NCI-H524 (cell line): ENCODE measurements around the gene RTN3.

Experiments
- DNase-seq, 2 experiments: peaks; one replicate each; lab custom pipeline; 2025; lab: John Stamatoyannopoulos, UW

RTN3 gene

DNA sequence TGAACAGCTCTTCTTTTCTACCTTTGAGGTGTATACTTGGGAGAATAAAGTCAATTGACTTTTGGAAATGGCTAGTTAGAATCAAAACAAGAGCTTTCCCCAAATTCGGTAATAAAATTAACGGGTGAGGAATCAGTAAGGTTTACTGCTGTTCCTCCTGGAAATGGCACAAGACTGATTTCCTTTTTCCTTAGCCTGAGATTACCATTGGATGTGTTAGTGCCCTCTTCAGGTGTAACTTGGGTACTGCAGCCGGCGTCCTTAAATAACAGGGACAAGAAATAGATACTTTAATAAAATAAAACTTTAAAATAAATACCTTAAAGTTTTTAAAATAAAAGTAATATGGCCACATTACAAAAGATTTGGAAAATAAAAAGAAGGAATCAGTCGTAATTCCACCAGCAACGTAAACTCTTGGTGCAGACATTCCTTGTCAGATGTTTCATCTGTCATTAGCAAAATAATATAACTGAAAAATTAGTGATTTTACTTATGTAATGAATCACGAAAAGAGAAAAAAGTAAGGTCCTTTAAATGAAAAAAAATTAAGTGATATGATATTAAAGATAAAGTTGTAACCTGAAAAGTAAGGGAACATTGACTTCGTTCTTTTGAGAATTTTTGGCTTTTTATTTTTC, 57.5 kb downstream of the RTN3 start:
- peak; percentile 35 to 57 for DNase-seq

DNA sequence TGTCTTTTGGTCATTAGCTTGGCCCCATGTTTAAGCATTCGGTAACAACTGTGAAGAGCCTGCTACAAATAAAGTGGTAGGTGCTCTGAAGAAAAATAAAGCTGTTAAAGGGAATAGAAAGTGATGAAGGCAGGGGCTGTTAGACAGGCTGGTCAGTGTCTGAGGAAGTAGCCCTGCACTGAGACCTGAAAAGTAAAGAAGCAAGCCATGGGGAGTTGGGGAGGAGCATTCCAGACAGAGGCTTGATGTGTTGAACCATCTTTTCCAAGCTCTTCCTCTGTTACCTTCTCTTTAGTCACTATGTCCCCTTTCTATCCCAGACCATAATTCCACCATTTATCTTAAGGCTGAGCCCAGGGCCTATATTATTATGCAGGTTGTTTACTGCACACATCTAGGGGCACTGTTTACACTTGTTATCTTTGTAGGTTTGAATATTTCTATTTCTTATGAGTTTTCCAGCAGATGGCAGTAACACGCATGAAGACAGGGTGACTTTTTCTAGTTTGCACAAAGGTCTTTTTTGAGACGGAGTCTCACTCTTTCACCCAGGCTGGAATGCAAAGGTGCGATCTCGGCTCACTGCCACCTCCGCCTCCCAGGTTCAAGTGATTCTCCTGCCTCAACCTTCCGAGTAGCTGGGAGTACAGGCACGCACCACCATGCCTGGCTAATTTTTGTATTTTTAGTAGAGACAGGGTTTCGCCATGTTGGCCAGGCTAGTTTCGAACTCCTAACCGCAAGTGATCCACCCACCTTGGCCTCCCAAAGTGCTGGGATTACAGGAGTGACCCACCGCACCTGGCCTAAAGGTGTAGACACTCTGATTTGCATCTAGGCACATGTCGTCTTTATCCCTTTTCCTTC, 64.2 kb downstream of the RTN3 start:
- DNase-seq = no peak

DNA sequence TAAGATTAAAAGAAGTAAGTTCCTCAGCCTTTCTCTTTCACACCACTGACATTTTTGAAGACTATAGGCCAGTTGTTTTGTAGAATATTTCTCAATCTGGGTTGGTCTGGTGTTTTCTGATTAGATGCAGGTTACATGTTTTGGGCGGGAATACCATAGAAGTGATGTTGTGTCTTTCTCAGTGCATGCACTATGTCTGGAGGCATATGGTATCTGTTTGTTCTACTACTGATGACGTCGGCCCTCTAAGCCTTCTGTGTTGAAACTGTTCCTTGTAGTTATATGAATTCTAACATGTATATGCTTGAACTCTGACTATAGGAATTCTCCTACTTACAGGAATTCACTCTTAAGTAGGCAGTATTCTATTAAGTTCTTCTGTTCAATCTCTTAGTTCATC, 65.7 kb downstream of the RTN3 start:
- DNase-seq = no peak

DNA sequence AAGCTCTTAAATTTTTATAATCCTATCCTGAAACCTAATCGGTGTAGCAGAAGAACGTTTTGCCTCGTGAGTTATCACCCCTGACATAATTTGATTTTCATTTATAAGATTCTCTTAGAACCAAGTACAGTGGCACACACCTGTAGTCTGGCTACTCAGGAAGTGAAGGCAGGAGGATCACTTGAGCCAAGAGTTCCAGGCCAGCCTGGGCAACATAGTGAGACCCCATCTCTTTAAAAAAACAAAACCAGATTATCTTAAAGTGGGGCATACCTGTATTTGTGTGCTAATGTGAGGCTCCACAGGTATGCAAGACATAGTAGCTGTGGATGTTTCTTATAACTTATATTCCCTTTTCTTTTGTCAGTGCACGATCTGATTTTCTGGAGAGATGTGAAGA, 68.3 kb downstream of the RTN3 start:
- DNase-seq = no peak

DNA sequence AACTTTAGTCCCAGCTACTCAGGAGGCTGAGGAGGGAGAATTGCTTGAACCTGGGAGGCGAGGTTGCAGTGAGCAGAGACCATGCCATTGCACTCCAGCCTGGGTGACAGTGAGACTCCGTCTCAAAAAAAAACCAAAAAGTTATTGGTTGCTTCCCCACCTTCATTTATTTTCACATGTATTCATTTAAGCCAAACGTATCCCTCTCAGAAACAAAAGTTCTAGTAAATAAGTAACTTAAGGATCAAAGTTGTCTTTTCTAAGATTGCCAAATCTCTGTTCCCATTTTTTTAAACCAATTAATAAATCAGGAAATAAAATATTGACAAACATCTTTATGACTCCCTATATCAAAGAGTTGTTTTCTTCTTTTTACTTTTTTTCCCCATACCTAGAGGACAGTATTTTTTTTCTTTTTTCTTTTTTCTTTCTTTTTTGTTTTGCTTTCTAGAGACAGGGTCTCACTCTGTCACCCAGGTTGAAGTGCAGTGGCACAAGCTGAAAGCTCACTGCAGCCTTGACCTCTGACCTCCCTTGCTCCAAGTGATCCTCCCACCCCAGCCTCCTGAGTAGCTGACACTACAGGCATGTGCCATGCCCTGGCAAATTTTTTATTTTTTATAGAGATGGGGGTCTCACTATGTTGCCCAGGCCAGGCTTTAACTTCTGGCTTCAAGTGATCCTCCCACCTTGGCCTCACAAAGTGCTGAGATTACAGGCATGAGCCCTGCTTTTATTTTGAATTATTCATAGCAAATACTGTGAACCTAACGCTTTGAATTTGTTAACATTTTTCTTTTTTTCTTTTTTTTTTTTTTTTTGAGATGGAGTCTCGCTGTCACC, 75.8 kb downstream of the RTN3 start:
- DNase-seq = no peak

DNA sequence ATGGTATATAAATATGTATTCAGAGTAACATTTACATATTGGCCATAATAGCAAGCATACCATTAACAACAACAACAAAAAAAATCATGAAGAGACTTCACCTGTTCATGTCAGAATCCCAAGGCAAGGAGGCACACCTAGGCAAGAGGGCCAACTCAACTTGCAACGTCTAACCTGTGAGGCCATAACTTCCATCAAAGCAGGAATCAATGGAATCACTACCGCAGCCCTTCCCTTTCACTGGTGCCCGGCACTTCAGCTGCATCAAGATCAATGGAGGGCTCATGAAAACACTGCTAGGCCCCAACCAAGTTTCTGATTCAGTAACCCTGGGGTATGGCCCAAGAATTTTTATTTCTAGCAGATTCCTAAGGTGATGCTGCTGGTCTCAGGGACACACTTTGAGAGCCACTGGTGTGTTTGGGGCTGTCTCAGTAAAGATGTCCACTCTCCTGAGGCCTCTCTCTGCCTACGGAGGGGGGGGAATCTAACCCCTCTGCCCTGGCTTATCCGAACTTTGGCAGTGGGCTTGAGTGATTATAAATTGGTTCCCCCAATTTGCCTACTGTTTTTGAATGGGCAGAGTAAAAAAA, 79.3 kb downstream of the RTN3 start:
- no peak for DNase-seq

DNA sequence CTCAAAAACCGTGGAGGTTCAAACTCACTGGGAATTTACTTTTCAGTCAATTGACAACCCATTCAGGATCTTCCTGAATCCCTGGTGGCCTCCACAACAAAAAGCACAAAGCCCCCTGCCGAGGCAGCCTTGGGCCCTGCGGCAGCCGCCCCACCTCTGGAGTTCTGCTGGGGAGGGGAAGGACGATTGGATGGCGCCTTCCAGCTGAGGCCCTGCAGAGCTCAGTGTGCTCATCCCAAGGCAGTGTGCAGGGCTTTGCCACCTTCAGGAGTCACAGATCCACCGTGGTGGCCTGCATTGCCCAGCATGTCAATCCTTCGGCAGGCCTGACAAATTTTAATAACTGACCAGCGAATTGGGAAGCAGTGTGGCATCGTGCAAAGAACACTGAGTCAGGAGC, 79.9 kb downstream of the RTN3 start:
- DNase-seq = no peak

DNA sequence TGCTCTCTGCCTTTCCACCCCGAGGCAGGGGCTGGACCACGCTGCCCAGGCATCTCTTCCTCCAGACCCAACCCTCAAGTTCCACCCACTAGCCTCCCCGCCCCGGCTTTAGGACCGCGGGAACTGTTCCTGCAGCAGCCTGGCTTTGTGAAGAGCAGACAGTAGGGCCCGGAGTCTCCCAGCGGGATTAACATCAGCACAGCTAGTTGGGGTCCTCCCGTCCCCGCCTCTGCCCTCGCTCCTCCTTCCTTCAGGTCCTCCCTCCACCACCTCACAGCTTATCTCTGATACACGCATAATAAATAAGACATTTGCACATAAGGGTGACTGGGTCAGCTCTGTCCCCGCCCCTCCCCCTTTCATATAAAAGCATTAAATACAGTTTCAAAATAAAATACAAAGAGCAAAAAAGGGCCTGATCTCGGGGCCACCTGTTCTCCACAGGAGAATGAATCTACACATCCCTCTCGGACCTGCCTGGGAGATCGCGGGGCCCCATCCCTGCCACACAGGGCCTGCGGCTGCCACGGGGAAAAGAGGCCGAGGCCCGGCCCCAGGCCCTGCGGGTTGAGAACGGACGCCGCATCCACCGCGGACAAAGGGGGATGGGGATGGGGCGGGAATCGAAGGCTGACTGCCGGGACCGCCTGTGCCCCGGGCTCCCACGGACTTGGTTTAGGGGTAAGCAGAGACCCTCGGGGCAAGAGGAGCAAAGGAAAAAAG, 80.8 kb downstream of the RTN3 start:
- no peak for DNase-seq

DNA sequence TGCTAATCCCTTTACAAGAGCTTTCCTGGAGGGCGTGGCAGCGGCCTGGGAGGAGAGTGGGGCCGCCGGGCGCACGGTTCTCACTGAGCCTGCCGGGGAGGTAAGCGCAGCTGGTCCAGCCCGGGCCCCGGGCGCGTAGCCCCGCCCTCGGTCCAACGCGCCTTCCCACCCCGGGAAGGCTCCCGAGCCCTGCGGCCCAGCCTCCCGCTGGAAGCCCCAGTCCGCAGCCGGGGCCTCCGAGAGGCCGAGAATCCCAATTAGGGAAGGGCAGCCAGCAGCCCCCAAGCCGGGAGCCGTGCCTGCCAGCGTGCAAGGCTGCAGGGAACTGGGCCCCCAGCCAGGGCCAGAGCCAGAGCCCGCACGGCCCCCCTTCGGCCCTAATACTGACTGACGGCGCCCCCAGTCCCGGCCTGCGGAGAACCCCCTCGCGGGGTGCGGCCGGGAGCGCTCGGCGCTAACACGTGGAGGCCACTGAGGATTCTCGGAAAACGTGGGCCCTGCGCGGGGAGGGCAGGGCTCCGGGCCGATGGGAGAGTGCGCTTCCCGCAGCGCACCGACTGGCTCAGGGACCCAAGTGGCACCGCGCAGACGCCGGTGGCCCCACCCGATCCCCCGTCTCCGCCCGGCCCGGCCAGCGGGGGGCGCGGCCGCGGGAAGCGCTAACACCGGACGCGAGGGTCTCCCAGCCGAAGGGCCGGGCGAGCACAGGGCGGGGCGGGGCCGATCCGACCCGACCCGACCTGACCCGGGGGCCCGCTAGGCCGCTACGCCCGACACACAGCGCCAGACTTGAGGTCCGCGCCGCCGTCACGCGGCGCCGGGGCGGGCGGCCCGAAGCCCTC, 81.6 kb downstream of the RTN3 start:
- DNase-seq = peak in 1 of 2 experiments; percentile 20

DNA sequence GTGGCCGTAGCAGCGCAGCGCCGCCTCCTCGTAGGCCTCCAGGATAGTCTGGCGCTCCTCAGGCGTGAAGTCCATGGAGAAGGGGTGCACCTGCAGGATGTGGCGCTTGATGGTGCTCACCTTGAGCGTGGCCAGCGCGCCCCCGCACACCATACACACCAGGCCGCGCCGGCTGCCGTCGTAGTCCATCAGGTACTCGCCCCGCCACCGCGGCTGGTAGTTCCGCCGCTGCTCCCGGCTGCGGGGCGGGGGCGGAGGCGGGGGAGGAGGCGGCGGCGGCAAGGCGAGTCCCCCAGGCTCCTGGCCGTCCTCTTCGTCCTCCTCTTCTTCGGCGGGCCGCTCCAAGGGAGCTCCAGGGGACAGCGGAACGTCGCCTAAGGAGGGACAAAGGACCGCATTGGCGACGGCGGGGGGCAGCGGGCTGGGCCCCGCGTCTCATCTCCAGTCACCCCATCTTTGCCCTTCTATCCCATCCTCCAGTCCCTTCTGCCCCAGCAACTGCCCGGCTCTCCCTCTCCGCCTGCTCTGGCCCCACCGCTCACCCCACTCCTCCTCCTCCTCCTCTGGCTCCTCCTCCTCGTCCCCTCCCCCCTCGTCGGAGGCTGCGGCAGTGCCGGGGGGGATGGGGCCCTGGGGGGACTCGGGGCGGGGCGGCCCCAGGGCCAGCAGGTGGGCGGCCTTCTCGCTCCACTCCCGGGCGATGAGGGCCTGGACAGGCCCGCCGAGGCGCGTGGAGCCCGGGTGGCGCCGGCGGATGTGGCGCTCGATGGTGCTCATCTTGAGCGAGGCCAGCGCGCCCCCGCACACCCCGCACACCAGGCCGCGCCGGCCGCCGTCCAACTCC, 82.4 kb downstream of the RTN3 start:
- DNase-seq = no peak

DNA sequence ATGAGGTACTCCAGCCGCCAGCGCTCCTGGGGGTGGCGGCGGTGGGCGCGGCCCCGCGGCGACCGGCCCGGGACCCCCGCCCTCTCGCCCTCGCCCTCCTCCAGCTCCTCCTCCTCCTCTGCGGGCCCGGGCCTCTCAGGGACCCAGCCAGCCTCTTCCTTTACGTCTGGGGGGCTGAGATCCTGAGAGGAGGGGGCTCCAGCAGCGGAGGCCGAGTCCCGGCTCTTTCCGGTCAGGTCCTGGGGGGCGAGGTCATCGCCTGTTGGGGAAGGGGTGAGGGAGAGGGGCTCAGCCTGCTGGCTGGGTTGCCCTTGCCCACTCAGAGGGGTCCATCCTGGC, 83.0 kb downstream of the RTN3 start:
- no peak for DNase-seq

DNA sequence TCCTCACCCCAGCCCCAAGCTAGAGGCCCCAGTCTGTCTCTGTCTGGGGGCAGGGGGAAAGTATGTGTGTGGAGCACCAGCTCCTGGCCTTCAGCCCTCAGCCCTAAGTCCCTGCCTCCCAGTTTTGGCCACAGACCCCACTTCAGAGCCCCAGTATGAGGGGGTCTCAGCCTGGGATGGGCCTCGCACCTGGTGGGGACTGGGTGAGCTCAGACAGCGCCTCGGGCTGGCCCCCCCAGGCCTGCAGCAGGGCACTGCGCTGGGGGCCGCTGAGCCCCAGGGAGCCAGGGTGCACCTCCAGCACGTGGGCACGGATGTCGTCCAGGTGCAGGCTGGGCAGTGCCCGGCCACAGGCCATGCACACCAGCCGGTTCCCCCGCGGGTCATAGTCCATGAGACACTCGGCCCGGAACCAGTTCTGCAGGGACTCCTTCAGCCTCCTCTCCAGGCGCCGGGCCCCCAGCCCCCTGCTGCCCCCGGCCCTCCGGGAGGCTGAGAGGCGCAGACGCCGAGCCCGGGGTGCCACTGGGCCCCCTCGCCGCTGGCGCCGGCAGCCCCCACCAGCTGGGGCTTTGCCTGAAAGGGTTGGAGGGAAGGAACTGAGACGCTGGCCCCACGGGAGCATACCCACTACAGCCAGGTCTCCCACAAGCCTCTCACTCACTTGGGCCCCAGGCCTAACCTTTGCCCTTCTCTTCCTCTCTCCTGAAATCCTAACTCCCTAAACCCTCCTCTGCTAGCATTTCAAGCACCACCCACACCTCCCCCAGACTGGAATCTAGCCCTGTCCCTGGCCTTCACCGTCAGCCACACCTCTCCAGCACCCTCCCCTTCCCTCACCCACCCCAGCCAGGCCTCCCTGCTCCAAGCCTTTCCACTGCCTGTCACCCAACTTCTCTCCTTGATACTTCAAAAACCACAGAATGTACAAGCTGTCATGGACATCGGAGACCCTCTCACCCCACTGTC, 83.7 kb downstream of the RTN3 start:
- no peak for DNase-seq

DNA sequence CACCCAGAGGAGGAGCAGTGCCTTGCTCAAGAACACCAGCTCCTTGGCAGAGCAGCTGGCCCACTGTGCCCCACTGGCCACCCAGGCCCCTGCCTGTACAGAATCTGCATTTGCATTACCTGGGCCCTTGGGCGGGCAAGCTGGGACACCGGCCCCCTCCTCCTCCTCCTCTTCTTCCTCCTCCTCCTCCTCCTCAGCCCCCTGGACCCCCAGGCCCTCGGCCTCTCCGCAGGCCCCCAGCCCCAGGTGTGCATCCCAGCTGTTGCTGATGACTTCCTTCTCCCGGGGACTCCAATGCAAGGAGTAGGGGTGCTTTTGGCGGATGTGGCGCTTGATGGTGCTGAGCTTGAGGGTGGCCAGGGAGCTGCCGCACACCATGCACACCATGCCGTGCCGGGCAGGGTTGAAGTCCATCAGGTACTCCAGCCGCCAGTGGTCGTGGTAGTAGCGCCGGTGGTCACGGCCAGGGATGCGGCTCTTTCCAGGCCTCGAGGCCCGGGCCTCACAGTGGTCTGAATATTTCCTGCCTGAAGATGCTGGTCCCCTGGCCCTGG, 84.5 kb downstream of the RTN3 start:
- DNase-seq = no peak

DNA sequence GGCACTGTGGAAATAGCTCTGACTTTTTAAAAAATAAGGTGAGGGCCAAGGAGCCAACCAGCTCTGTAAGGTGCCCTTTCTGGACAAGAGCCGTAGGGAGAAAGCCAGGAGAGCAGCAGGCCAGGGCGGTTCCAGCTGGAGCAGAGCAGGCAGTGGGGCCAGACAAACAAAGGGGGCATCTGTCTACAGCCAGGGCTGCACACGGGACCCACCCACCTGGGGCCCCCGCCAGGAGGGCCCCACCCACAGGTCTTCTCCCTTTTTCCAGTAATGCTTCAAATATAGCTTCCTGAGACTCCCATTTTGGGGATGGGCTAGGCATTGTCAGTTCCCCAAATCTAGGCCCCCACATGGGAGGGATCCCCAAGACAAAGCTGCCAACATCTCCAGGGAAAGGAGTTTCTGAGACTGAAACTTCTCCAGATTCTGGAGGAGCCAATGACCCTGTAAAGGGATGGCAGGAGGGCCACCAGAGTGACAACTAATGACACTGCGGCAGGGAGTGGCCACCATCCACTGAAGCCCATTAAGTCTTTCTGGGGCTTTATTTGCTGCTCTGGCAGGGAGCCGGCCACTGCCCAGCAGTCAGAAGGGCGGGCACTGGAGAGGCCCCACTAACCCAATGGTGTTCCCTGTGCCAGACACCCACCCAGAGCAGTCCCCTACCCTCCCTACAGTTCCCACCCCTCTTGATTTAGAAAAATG, 85.4 kb downstream of the RTN3 start:
- DNase-seq = no peak

DNA sequence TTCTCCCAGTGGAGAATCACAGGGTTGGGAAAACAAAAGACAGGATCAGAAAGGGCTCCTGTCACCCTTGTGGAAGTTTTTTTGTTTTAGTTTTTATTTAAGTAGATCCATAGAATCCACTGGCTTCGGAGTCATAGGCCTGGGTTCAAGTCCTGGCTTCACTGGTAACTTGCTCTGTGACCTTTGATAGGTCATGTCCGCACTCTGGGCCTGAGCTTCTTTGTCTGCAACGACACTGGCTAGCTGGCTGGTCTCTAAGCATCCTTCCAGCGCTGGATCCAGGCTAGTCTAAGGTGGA, 85.9 kb downstream of the RTN3 start:
- no peak for DNase-seq

DNA sequence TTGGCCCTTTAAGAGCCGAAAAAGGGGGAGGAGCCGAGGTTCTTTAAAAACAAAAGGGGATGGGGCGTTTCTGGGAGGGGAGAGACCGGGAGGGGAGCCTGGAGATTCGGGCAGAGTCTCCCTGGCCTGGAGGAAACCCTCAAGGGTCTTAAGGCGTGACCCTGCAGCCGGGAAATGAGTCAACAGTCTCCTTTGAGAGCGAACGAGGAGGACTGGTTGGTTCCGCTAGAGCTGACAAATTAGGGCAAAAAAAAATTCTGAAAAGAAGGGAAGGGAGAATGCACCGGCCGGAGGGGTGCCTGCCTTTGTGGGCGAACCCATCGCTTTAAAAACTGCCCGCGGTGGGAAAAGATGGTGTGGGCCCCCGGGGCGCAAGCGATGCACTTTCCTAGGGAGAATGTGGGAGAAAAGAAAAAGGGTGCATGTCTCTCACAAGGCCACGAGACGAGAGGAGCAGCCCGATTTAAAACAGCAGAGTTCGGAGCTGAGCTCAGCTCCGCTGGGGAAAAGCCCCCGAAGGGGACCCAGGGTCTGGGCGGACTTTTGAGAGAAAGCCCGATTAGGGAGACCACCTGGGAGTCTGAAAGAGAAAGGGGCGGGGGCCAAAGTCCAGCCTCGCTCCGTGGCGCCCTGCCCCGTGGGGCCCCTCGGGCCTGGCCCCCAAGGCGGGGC, 86.4 kb downstream of the RTN3 start:
- DNase-seq = peak; percentile 12 to 57
